CD4-positive, alpha-beta T cell treated with Interleukin-17A for 4 hours (primary cell): ENCODE results near the gene TBX2.
"Not testable (repeated sequence)": the region's sequence is repeated elsewhere in the genome, so short reads cannot be mapped to it uniquely, and the experiment has no call there.

Experiments
- DNase-seq: peaks from one replicate; pipeline ENCODE4 v3.0.0-alpha.2; 2020; ENCODE audit warnings: mixed read lengths

Gene TBX2

DNA sequence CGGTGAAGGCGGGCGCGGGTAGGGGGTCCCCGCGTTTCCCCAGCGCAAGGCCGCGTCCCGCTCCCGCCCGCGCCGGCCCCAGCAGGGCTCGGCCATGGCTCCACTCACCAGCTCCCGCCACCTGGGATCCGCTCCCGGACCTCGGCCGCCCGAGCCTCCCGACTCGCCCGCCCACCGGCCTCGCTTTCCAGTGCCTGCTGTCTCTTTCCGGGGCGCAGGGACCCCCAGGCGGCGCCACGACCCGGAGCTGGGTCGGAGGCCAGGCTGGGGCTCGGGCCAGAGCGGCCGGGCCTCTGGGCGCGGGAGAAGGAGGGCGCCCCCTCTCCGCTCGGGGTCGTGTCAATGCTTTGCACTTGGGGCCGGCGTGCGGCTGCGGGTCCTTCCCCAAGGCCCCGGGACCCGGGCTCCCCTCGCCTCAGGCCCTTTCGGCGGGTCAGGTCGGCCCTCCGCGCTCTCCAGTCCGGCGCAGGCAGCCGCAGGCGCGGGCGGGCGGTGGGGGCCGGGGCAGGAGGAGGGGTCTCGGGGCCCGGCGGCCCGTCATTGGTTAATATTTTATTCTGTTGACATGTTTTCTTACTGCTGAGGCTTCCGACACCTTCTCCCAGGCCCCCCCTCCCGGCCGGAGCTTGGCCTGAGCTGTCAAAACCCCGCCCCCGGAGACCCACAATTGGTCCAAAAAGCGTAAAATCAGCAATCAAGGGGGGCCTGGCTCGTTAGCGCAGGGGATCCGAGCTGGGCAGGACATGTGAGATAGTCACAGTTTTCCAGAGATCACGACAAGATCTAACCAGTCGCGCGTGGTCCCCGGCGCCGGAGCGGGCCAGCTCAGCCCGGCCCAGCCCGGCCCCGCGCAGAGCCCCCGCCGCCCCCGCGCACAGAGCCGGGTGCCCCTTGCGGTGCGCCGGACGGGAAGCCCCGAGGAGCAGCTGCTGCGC, at the start of gene TBX2:
TBX2 (plus strand) TSS at position 713 of the 935 bp plus-strand sequence. CDS start 334 bp downstream, outside the sequence.
- DNase-seq, result no peak

DNA sequence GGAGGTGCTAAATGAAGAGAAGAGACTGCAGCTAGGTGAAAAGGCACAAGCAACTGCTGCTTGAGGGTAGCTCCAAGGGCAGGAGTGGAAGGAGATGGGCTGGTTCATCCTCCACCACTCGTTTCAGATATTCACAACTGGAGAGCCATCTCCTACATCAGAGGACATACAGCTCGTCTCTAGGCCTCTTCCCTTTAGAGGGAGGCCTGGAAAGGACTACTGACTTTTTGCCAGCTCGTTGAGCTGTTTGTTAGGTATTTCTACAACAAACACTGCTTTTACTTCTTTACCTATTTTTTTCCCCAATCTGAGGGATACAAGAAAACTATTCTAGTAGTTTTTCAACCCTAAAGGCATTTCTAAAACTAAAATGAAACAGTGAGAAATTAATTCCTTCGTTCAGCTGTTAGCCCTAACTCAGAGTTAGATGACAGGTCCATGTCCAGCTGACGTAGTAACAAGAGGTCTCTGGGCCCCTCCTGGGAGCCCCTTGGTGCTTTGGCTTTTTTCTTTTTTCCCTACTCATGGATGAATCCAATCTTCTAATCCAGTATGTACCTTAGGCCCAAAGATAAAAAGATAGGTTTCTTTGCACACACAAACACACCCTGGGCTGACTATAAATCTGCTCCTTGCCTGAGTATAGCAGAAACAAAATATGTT, 47.8 kb upstream of the TBX2 start:
- no peak for DNase-seq

DNA sequence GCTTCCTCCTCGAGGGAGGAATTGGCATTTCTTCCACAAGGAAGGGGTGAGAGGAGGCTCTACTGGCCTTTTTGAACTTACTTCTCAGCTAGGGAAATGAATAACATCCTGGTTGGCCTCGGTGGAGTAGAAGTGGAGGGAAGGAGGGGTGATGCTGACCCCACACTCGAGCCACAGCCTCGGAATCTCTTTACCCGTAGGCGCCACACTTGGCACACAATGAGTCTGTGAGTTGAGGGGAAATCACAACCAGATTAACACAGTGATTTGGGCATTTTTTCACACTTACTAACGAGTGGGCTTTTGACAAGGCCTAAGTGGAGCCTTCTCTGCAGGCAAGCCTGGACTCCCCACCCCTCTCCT, 47.3 kb upstream of the TBX2 start:
- no peak for DNase-seq

GRCh38 chr17:61352781-61353491, 46.7 kb upstream of the TBX2 start:
- no peak for DNase-seq

DNA sequence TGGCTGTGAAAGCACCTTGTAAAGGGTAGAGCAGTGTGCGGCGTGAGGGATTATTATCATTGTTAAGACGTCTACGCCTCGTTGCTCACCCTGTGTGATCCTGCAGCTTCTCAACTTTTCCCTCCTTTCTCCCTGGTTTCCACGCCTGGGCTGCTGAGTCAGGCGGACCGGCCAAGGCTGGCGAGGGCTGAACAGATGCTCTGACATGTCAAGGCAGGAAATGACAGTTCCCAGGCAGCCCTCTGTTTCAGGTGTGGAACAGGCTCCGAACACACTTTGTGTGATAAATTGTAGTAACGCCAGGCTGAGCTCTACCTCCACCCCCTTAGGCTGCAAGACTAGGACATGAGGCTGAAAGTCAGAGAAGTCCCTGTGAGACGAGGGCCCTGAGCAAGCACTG, 46.0 kb upstream of the TBX2 start:
- no peak for DNase-seq

DNA sequence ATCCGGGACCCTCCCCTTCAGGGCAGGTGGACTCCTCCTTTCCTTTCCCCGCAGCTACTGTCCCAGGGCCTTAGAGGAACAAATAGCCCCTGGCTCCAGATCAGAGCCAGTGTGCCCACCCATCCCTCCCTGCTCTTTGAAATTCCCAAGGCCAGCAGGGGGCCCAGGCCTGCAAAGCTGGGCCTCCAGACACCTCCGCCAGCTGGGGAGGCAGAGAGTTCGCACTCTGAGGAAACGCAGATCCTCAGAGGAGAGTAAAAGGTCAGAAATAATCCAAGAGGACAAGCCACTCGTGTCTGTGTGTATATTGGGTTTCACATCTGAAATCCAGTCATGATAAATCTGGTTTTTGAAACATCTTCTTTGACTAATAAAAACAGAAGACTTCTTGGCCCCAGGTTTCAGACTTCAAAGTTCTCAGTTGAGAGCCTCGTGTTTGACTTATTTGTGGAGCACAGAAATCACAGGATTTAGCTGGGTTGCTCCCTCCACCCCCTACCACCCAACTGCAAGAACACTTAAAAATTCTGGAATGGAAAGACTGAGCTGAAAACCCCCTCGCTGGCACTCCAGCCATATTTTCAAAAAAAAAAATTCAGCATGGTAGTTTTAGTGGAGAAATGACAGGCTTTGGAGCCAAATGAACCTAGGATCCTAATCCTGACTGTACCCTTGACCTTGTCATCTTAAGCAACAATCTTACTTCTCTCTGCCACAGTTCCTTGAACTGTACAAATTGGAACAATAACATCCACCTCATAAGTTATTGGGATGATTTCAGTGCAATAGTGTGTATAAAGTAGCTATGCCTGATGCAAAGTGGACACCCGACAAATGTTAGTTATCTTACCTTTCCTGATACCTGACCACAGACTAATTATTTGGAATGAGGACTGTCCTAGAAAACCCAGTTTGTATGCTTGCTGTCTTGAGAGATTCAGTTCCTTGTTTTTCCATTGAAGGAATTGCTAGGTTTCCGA, 44.5 kb upstream of the TBX2 start:
- no peak for DNase-seq

GRCh38 chr17:61357061-61357460, 42.6 kb upstream of the TBX2 start:
- DNase-seq, result not testable (repeated sequence)

DNA sequence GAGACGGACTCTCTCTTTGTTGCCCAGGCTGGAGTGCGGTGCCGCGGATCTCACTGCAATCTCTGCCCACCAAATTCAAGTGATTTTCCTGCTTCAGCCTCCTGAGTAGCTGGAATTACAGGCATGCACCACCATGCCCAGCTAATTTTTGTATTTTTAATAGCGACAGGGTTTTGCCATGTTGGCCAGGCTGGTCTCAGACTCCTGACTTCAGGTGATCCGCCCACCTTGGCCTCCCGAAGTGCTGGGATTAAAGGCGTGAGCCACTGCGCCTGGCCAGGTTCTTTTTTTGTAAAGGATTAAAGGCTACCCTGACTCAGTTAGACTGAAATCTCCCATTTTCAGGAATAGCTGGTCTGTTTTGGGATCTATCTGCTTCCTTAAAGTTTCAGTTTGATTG, 40.1 kb upstream of the TBX2 start:
- not testable (repeated sequence) for DNase-seq

- no peak for DNase-seq
Measured at GRCh38 chr17:61360318-61360943, 39.2 kb upstream of the TBX2 start.

- DNase-seq, result no peak
Measured at GRCh38 chr17:61361084-61361483, 38.6 kb upstream of the TBX2 start.

DNA sequence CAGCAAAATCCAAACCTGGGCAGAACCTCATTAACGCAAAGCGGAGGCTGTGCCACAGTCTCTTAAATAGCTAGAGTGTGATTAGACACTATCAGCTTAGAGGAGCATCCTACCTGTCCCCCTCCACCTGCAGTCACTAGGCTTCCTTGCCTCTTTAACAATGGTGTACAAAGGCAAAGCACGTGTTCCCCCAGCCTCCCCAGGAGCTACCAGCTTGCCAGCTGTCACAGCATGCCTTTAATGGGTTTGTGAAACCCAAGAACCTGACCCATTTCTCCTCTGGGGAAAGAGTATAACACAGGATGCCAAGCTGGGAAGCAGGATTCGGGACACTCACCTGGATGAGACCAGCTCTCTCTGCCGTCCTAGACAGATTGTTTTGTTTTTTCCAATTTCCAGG, 37.2 kb upstream of the TBX2 start:
- no peak for DNase-seq

DNA sequence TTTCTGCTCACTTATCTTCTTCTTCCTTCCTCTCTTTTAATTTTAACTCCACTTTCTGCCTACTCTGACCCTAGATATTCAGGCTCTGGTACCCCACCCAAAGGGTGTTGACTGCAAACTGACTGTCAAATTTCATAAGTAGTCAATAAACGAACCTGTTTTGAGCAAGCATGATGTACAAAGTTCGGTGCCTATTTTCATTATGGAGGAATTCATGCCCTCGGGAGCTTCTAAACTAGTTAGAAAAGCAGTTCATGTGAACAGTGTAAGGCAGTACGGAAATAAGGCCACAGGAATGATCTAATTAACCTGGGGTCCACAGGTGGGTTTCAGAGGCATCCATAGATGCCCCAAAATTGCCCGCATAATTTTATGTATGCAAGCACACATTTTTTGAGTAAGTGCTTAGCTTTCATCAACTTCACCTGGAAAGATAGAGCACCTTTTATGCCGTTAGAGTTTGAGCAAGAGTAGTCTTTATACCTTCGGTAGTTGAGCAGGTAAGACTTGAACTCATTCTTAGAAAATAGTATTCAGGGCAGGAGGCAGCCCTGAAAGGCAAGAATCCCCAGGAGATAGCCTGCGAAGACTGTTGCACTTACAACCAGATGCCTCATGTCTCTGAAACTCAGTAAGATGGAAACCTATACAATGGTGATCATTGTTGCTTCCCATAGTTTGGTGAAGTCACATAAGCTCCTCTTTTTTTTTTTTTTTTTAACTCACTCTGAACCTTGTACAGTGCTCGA, 36.6 kb upstream of the TBX2 start:
- no peak for DNase-seq

DNA sequence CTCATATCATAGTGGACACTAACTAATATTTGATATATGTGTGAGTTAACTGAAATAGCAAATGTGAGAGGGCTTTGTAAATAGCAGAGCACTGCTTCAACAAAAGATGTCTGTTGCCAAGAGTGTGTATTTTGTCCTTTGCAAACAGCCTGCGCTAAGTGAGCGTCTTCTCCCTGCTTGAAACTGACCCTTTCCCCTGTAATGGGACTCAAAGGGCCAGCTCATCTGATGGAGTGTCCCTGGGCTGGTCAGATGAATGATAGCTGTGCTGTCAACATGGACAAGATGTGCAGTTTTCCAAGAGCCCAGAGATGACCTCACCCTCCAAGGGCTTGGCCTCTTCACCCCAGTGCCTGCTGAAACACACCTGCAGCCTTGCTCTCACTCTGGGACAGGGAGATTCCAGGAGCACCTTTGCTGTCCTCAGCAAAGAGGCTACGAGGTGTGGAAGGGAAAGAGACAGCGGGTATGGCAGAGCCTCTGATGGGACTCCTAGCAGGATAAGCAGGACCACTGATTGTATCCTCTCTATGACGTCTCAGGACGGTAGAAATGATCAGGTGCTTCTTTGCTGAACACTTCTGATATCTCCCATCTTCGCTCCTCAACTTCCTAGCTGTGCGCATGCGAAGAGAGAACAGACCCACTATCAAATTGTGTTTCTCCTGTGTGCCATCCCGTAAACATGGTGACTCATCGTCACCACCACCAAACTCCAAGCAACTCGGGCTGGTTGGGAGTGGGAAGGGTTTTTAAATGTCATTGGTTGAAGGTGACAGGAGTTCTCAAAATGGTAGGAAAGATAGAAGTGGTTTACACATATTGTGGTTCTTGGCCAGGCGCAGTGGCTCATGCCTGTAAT, 35.8 kb upstream of the TBX2 start:
- DNase-seq, result no peak

DNA sequence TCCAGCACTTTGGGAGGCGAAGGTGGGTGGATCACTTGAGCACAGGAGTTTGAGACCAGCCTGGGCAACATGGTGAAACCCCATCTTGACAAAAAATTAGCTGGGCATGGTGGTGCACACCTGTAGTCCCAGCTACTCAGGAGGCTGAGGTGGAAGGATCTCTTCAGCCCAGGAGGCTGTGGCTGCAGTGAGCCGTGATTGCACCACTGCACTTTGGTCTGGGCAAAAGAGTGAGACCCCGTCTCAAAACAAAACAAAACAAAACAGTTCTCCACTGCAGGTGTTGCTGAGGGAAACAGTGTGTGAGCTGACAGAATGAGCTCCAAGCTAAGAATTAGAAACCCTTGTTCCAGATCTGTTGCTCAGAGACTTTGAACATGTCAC, 35.2 kb upstream of the TBX2 start:
- no peak for DNase-seq

GRCh38 chr17:61366076-61366714, 33.4 kb upstream of the TBX2 start:
- DNase-seq, result no peak

GRCh38 chr17:61366715-61367413, 32.8 kb upstream of the TBX2 start:
- no peak for DNase-seq

GRCh38 chr17:61368049-61368831, 31.4 kb upstream of the TBX2 start:
- DNase-seq, result no peak

DNA sequence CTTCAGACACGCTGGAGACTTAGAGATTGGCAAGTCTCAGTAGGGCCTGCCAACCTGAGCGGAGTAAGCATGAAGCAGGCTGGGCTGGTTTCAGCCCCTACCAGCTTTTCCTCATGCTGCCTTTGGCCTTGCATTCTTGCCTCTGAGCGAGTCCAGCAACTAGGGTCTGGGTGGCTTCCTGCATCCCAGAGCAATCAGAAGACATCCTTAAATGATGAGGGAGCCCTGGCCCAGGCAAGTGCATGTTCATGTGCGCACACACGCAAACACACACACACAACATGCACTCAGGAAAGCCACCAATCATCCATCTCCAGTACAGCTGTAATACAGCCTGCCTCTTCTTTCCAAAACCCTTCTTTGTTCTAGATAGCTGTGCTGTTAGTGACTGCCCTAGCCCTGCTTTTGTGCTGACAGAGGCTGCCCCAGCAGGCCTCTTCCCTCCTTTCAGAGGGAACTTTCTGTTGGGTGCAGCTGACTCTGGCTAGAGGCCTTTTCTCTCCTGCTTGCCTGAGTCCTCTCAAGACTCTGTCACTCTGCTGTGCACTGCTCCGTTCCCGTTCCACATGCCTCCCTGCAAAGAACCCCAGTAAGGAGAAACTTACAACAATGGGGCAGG, 30.7 kb upstream of the TBX2 start:
- DNase-seq, result no peak
